Brain microvascular endothelial cell (primary cell): ENCODE results near the gene APP.

Experiments
- DNase-seq: peaks from one replicate; pipeline ENCODE4 v3.0.0-alpha.2; 2020
- H3K27ac ChIP-seq: fragments of 250-450 bp; sonication (Bioruptor Pico); 2 replicates; pipeline ENCODE4 v1.5.1; 2020; ENCODE audit warnings: mild to moderate bottlenecking, moderate library complexity
- H3K27me3 ChIP-seq: fragments of 250-450 bp; sonication (Bioruptor Pico); replicated peaks from 2 replicates; pipeline ENCODE4 v1.5.1; 2020; ENCODE audit warnings: mild to moderate bottlenecking
- H3K36me3 ChIP-seq: fragments of 250-450 bp; sonication (Bioruptor Pico); replicated peaks from 2 replicates; pipeline ENCODE4 v1.5.1; 2020; ENCODE audit warnings: mild to moderate bottlenecking
- H3K4me3 ChIP-seq: 2 replicates; pipeline ENCODE4 v1.5.1; 2011; ENCODE audit warnings: low read depth, mild to moderate bottlenecking, control low read depth, low read length, moderate library complexity
- CTCF ChIP-seq: IDR thresholded peaks from 2 replicates; pipeline ENCODE4 v1.5.1; 2011; ENCODE audit warnings: low read depth, mild to moderate bottlenecking, moderate library complexity, low read length, control low read depth, inconsistent platforms; ENCODE audit errors: missing control alignments
- in situ Hi-C: cut with HindIII; loops from 2 replicates; pipeline ENCODE4 v1.10.0; 2017; ENCODE audit warnings: low sequenced_read_pairs, low pct_ligation_motif_present

Gene APP

GRCh38 chr21:26125433-26126167 is 45.0 kb downstream of the APP start:
- H3K27me3 ChIP-seq: no peaks in the 10 kb centered on the region
- no peaks in the 10 kb centered on the region for H3K36me3 ChIP-seq
- in situ Hi-C loops: no loop called here
- no peak for DNase-seq
- no peak overlapping the region for H3K4me3 ChIP-seq
- no peak for TF ChIP-seq CTCF
- no peak overlapping the region for H3K27ac ChIP-seq

- no peak for DNase-seq
- in situ Hi-C loops: no loop called here
- Histone ChIP-seq H3K4me3 (no peak overlapping the region), H3K27ac (peak overlapping the region; percentile 42), H3K36me3 (no peaks in the 10 kb centered on the region), H3K27me3 (no peaks in the 10 kb centered on the region)
- TF ChIP-seq CTCF: no peak
These were observed 45.7 kb downstream of the APP start for GRCh38 chr21:26124896-26125295.

GRCh38 chr21:26124421-26124833 is 46.1 kb downstream of the APP start:
- Histone ChIP-seq H3K27me3 (no peaks in the 10 kb centered on the region), H3K27ac (peak overlapping the region; percentile 42), H3K36me3 (no peaks in the 10 kb centered on the region), H3K4me3 (no peak overlapping the region)
- in situ Hi-C loops: no loop called here
- no peak for TF ChIP-seq CTCF
- peak; percentile 60 for DNase-seq

GRCh38 chr21:26123012-26123411 is 47.6 kb downstream of the APP start:
- Histone ChIP-seq H3K36me3 (no peaks in the 10 kb centered on the region), H3K27me3 (no peaks in the 10 kb centered on the region), H3K4me3 (no peak overlapping the region), H3K27ac (no peak overlapping the region)
- no peak for DNase-seq
- no peak for TF ChIP-seq CTCF
- in situ Hi-C loops: no loop called here

- in situ Hi-C loops: no loop called here
- DNase-seq: no peak
- H3K4me3 ChIP-seq: no peak overlapping the region
These were observed 49.7 kb downstream of the APP start for GRCh38 chr21:26120828-26121227.

More at GRCh38 chr21:26120828-26121227, 49.7 kb downstream of the APP start:
- no peaks in the 10 kb centered on the region for H3K36me3 ChIP-seq
- no peaks in the 10 kb centered on the region for H3K27me3 ChIP-seq
- H3K27ac ChIP-seq: no peak overlapping the region
- TF ChIP-seq CTCF: no peak
